ENCODE data around the gene DELE1. TPM values are rescaled to one million over a fixed set of nuclear protein-coding genes. Genes with fewer than 3 reads are reported as not detected.

Gene DELE1
- total RNA-seq, 2 donors from 2014 or later: 66.7 to 98.1 TPM

- Histone ChIP-seq H3K36me3 (no peaks in the 10 kb centered on the region), H3K9me3 (no peaks in the 10 kb centered on the region), H3K4me1 (replicated peaks) (no peaks in the 10 kb centered on the region), H3K27ac (no peak overlapping the region), H3K27me3 (replicated peaks; ENCODE audit: insufficient read depth) (no peaks in the 10 kb centered on the region), H3K4me3 (no peak overlapping the region)
- intact Hi-C loops (cut with DNase I): no loop called here
- 78% methylated on average over 2 of the region's 2 CpGs for WGBS
- DNase-seq (ENCODE audit: low spot score): no peak
- TF ChIP-seq POLR2A (IDR thresholded peaks at IDR 0.05) (no peak), CTCF (IDR thresholded peaks at IDR 0.05) (no peak), POLR2AphosphoS5 (IDR thresholded peaks at IDR 0.05) (no peak)
Observed at GRCh38 chr5:141949511-141949910, 25.8 kb downstream of the DELE1 start.

- H3K36me3 ChIP-seq: no peaks in the 10 kb centered on the region
- no peaks in the 10 kb centered on the region for H3K4me1 ChIP-seq (replicated peaks)
- no peaks in the 10 kb centered on the region for H3K9me3 ChIP-seq
- TF ChIP-seq POLR2A (IDR thresholded peaks at IDR 0.05): no peak
- TF ChIP-seq CTCF (IDR thresholded peaks at IDR 0.05): no peak
- H3K27ac ChIP-seq: no peak overlapping the region
- DNase-seq (ENCODE audit: low spot score): no peak
- intact Hi-C loops (cut with DNase I): no loop called here
- no peak overlapping the region for H3K4me3 ChIP-seq
- no peaks in the 10 kb centered on the region for H3K27me3 ChIP-seq (replicated peaks; ENCODE audit: insufficient read depth)
- 92% methylated on average over 3 of the region's 3 CpGs for WGBS
Observed at GRCh38 chr5:141950207-141951005, 26.7 kb downstream of the DELE1 start.

- WGBS: 32% methylated on average over 9 of the region's 9 CpGs
- Histone ChIP-seq H3K27ac (no peak overlapping the region), H3K27me3 (replicated peaks; ENCODE audit: insufficient read depth) (no peaks in the 10 kb centered on the region), H3K36me3 (no peaks in the 10 kb centered on the region), H3K9me3 (no peaks in the 10 kb centered on the region), H3K4me3 (no peak overlapping the region), H3K4me1 (replicated peaks) (no peaks in the 10 kb centered on the region)
- DNase-seq (ENCODE audit: low spot score): no peak
- intact Hi-C loops (cut with DNase I): no loop called here
- no peak for TF ChIP-seq CTCF (IDR thresholded peaks at IDR 0.05)
- TF ChIP-seq POLR2AphosphoS5 (IDR thresholded peaks at IDR 0.05): no peak
- TF ChIP-seq POLR2A (IDR thresholded peaks at IDR 0.05): no peak
Observed at GRCh38 chr5:141951332-141951781, 27.7 kb downstream of the DELE1 start.

GRCh38 chr5:141952020-141952419 is 28.3 kb downstream of the DELE1 start:
- H3K27ac ChIP-seq: no peak overlapping the region
- H3K4me3 ChIP-seq: no peak overlapping the region
- TF ChIP-seq CTCF (IDR thresholded peaks at IDR 0.05): no peak
- TF ChIP-seq POLR2AphosphoS5 (IDR thresholded peaks at IDR 0.05): no peak
- TF ChIP-seq POLR2A (IDR thresholded peaks at IDR 0.05): no peak
- no peaks in the 10 kb centered on the region for H3K9me3 ChIP-seq
- no peaks in the 10 kb centered on the region for H3K4me1 ChIP-seq (replicated peaks)
- intact Hi-C loops (cut with DNase I): no loop called here
- WGBS: 79% methylated on average over 2 of the region's 2 CpGs
- H3K27me3 ChIP-seq (replicated peaks; ENCODE audit: insufficient read depth): no peaks in the 10 kb centered on the region
- DNase-seq (ENCODE audit: low spot score): no peak
- no peaks in the 10 kb centered on the region for H3K36me3 ChIP-seq

GRCh38 chr5:141954194-141954593 is 30.5 kb downstream of the DELE1 start:
- H3K27me3 ChIP-seq (replicated peaks; ENCODE audit: insufficient read depth): no peaks in the 10 kb centered on the region
- intact Hi-C loops (cut with DNase I): no loop called here
- TF ChIP-seq POLR2A (IDR thresholded peaks at IDR 0.05) (no peak), POLR2AphosphoS5 (IDR thresholded peaks at IDR 0.05) (no peak), CTCF (IDR thresholded peaks at IDR 0.05) (no peak)
- DNase-seq (ENCODE audit: low spot score): no peak
- H3K4me1 ChIP-seq (replicated peaks): no peaks in the 10 kb centered on the region
- H3K4me3 ChIP-seq: no peak overlapping the region
- H3K36me3 ChIP-seq: no peaks in the 10 kb centered on the region
- WGBS: 93% methylated on average over 2 of the region's 2 CpGs
- H3K9me3 ChIP-seq: no peaks in the 10 kb centered on the region
- H3K27ac ChIP-seq: no peak overlapping the region

Measured in prostate gland (tissue), 2 donors.